ENCODE measurements around the gene TRPM7. TPM values are rescaled to one million over a fixed set of nuclear protein-coding genes. Genes with fewer than 3 reads are reported as not detected.
A peak's percentile ranks its signal among the peaks of the same experiment; 100 is the strongest.

Gene TRPM7
- total and polyA plus RNA-seq, 2 of the 13 experiments (the other 11 are each of a cell fraction or from before 2014, with no cell fraction given), result 11.0 to 36.0 TPM

GRCh38 chr15:50718700-50719125 lies 32.1 kb upstream of the TRPM7 start (continued):
- peak; percentile 77; the same call in 1 of the 2 replicates for TF ChIP-seq IKZF5 (CRISPR knock-in tag; IDR thresholded peaks at IDR 0.05)
- TF ChIP-seq ZFP41 (CRISPR knock-in tag; IDR thresholded peaks at IDR 0.05; ENCODE audit: borderline replicate concordance), result no peak
- peak; percentile 32; the same call in 1 of the 2 replicates for TF ChIP-seq ZNF263 (CRISPR knock-in tag; IDR thresholded peaks at IDR 0.05)
- TF ChIP-seq PRDM15 (CRISPR knock-in tag; IDR thresholded peaks at IDR 0.05), result no peak
- peak; percentile 77; the same call in 1 of the 2 replicates for TF ChIP-seq ZFP1 (CRISPR knock-in tag; IDR thresholded peaks at IDR 0.05)
- no peak for TF ChIP-seq ATF3 (CRISPR knock-in tag; IDR thresholded peaks at IDR 0.05)
- no peak; the same call in 1 of the 2 replicates for TF ChIP-seq GMEB1 (CRISPR knock-in tag; IDR thresholded peaks at IDR 0.05; ENCODE audit: borderline replicate concordance)
- TF ChIP-seq ZNF788 (CRISPR knock-in tag; IDR thresholded peaks at IDR 0.05; ENCODE audit: borderline replicate concordance), result no peak; the same call in 1 of the 2 replicates
- no peak for TF ChIP-seq ZKSCAN5 (CRISPR knock-in tag; IDR thresholded peaks at IDR 0.05)
- no peak for TF ChIP-seq ZNF44 (CRISPR knock-in tag; IDR thresholded peaks at IDR 0.05)
- TF ChIP-seq ISL2 (CRISPR knock-in tag; IDR thresholded peaks at IDR 0.05), result peak; percentile 93
- TF ChIP-seq FOXK1 (CRISPR knock-in tag; IDR thresholded peaks at IDR 0.05; ENCODE audit: borderline replicate concordance, low read depth), result peak; percentile 61; the same call in 1 of the 2 replicates
- TF ChIP-seq KDM5A (IDR thresholded peaks at IDR 0.05; ENCODE audit: borderline replicate concordance, low read length), result no peak; the same call in 1 of the 2 replicates
- 0 out of 2 replicates have a peak, but pooled peaks have one; percentile 38 for TF ChIP-seq MED13 (CRISPR knock-in tag; IDR thresholded peaks at IDR 0.05)
- TF ChIP-seq ZNF839 (CRISPR knock-in tag; IDR thresholded peaks at IDR 0.05; ENCODE audit: borderline replicate concordance), result no peak
- TF ChIP-seq ZNF776 (CRISPR knock-in tag; IDR thresholded peaks at IDR 0.05), result no peak
- peak; percentile 77 for TF ChIP-seq ASH2L (IDR thresholded peaks at IDR 0.05; ENCODE audit: insufficient read length, low read depth, low read length)
- TF ChIP-seq HNRNPL (IDR thresholded peaks at IDR 0.05; ENCODE audit: low read depth, low read length), result no peak
- no peak for TF ChIP-seq ZMAT5 (CRISPR knock-in tag; IDR thresholded peaks at IDR 0.05; ENCODE audit: borderline replicate concordance, low read depth)
- TF ChIP-seq CBFB (CRISPR knock-in tag; IDR thresholded peaks at IDR 0.05), result no peak
- no peak for TF ChIP-seq TCF7L2 (IDR thresholded peaks at IDR 0.05; ENCODE audit: low read depth, low read length)
- peak; percentile 66; the same call in 1 of the 2 replicates for TF ChIP-seq ZNF878 (CRISPR knock-in tag; IDR thresholded peaks at IDR 0.05)
